Mesendoderm (in vitro differentiated cells): ENCODE data around the gene NTS. TPM values are rescaled to one million over a fixed set of nuclear protein-coding genes. Genes with fewer than 3 reads are reported as not detected.

Experiments used
- DNase-seq: peaks from one replicate; pipeline ENCODE4 v3.0.0; 2013
- H2AK5ac ChIP-seq: 2 replicates; pipeline ENCODE4 v1.6.1; 2013; ENCODE audit warnings: low read length, inconsistent platforms
- H2BK120ac ChIP-seq: 2 replicates; pipeline ENCODE4 v1.6.1; 2013; ENCODE audit warnings: low read depth, mild to moderate bottlenecking, low read length, moderate library complexity, mixed read lengths
- H2BK15ac ChIP-seq: replicated peaks from 2 replicates; pipeline ENCODE4 v1.6.1; 2013; ENCODE audit warnings: low read depth, mild to moderate bottlenecking, moderate library complexity
- H2BK5ac ChIP-seq: 2 replicates; pipeline ENCODE4 v1.6.1; 2013; ENCODE audit warnings: low read length, inconsistent platforms
- H3K18ac ChIP-seq: 2 replicates; pipeline ENCODE4 v1.6.1; 2013; ENCODE audit warnings: mild to moderate bottlenecking, low read length, mixed read lengths
- H3K23ac ChIP-seq: one replicate; pipeline ENCODE4 v1.6.1; 2013; ENCODE audit warnings: low read length
- H3K27ac ChIP-seq: 2 replicates; pipeline ENCODE4 v1.5.1; 2013; ENCODE audit warnings: low read depth, mild to moderate bottlenecking, inconsistent platforms, low read length, moderate library complexity
- H3K27me3 ChIP-seq: 2 replicates; pipeline ENCODE4 v1.6.1; 2013; ENCODE audit warnings: low read length, control low read depth, mild to moderate bottlenecking, inconsistent platforms; ENCODE audit not compliant: insufficient read depth, poor library complexity
- H3K36me3 ChIP-seq: 2 replicates; pipeline ENCODE4 v1.6.1; 2013; ENCODE audit warnings: low read length, inconsistent platforms; ENCODE audit not compliant: control insufficient read depth, insufficient read depth
- H3K4ac ChIP-seq: one replicate; pipeline ENCODE4 v1.6.1; 2013; ENCODE audit warnings: low read depth, mild to moderate bottlenecking, low read length, moderate library complexity
- H3K4me1 ChIP-seq: 2 replicates; pipeline ENCODE4 v1.6.1; 2013; ENCODE audit warnings: low read depth, low read length, inconsistent platforms; ENCODE audit not compliant: control insufficient read depth
- H3K4me2 ChIP-seq: 2 replicates; pipeline ENCODE4 v1.6.1; 2013; ENCODE audit warnings: low read length
- H3K4me3 ChIP-seq: 2 replicates; pipeline ENCODE4 v1.5.1; 2013; ENCODE audit warnings: mild to moderate bottlenecking, low read length
- H3K56ac ChIP-seq: one replicate; pipeline ENCODE4 v1.6.1; 2013; ENCODE audit warnings: low read length
- H3K79me1 ChIP-seq: 2 replicates; pipeline ENCODE4 v1.6.1; 2013; ENCODE audit warnings: low read length, inconsistent platforms
- H3K79me2 ChIP-seq: 2 replicates; pipeline ENCODE4 v1.6.1; 2013; ENCODE audit warnings: mild to moderate bottlenecking, low read length; ENCODE audit not compliant: control insufficient read depth, insufficient read depth
- H3K9ac ChIP-seq: 2 replicates; pipeline ENCODE4 v1.6.1; 2013; ENCODE audit warnings: low read length, inconsistent platforms
- H4K5ac ChIP-seq: one replicate; pipeline ENCODE4 v1.6.1; 2013; ENCODE audit warnings: low read length
- H4K8ac ChIP-seq: one replicate; pipeline ENCODE4 v1.6.1; 2013; ENCODE audit warnings: low read depth, mild to moderate bottlenecking, control low read depth, low read length, moderate library complexity
- WGBS: extraction: QIAGEN DNeasy Blood & Tissue Kit; methylation state at CpG from one replicate; pipeline ENCODE4 v1.1.7; 2013; ENCODE audit warnings: low lambda C conversion rate, missing lambda C conversion rate; ENCODE audit not compliant: insufficient coverage; ENCODE audit errors: extremely low coverage; 5-methylcytosine and 5-hydroxymethylcytosine counted together
- polyA plus RNA-seq, 2 experiments: library from polyadenylated mRNA; stranded (reverse); fragments of 200-250 nt; gene quantifications; one replicate each; pipeline ENCODE4 v1.2.3, GENCODE V29; 2013

The NTS gene, protein sequence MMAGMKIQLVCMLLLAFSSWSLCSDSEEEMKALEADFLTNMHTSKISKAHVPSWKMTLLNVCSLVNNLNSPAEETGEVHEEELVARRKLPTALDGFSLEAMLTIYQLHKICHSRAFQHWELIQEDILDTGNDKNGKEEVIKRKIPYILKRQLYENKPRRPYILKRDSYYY
- 840 TPM for polyA plus RNA-seq (2013, experiment 1 of 2)
- 873 TPM for polyA plus RNA-seq (2013, experiment 2 of 2)

DNA sequence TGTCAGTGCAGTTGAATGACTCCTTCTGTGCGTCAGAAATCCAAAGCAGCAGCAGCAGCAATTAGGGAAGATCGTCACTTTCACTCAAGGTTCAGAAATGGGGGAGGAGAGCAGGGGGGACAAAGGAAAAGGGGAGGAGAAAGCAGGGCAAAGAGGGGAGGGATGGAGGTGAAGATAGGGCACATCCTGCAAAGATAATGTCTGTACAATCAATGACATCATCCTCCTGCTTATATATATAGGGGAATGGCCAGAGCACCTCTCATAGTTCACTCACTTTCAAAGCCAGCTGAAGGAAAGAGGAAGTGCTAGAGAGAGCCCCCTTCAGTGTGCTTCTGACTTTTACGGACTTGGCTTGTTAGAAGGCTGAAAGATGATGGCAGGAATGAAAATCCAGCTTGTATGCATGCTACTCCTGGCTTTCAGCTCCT is at the start of gene NTS:
NTS (plus strand) TSS at position 265 of the 431 bp plus-strand sequence; CDS start at position 374, 109 bp downstream.
- peak; percentile 96 for DNase-seq
- peak within 1 kb of the TSS; percentile 66 for H3K9ac ChIP-seq
- H3K79me2 ChIP-seq: peaks cover 7% of the 10 kb centered on the region
- no peak within 1 kb of the TSS for H4K8ac ChIP-seq
- H2AK5ac ChIP-seq: no peak within 1 kb of the TSS
- H2BK5ac ChIP-seq: no peak within 1 kb of the TSS
- H4K5ac ChIP-seq: no peak within 1 kb of the TSS
- peak within 1 kb of the TSS; percentile 11 for H3K4me2 ChIP-seq
- H3K56ac ChIP-seq: no peak within 1 kb of the TSS
- H3K23ac ChIP-seq: no peak within 1 kb of the TSS
- H3K36me3 ChIP-seq: no peaks in the 10 kb centered on the region
- H2BK15ac ChIP-seq: no peak within 1 kb of the TSS
- no peaks in the 10 kb centered on the region for H3K79me1 ChIP-seq
- H3K4me3 ChIP-seq: peak within 1 kb of the TSS; percentile 47
- no peaks in the 10 kb centered on the region for H3K27me3 ChIP-seq
- WGBS: no CpG with 5 or more reads among the region's 3 CpGs
- no peaks in the 10 kb centered on the region for H3K4me1 ChIP-seq
- H2BK120ac ChIP-seq: no peak within 1 kb of the TSS
- H3K27ac ChIP-seq: no peak within 1 kb of the TSS
- H3K4ac ChIP-seq: no peak within 1 kb of the TSS
- H3K18ac ChIP-seq: peak within 1 kb of the TSS; percentile 51

DNA sequence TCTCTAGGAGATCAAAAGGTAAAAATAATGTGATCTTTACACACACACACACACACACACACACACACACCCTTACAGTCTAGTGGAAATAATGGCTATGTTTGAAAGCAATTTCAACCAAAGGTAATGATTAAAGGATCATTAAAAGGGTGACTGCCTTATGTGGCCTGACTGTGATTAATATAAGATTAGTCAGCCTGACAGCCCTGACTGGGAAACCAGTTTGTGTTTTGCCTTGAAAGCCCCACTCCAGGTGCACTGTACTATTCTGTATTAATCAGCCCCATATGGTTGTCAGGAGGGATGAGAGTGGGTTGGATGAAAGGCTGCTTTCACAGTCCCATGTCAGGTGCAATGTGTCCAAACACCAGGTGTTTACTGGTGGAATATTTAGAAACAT is 48.3 kb upstream of the NTS start:
- H4K5ac ChIP-seq: no peak overlapping the region
- H3K79me1 ChIP-seq: no peaks in the 10 kb centered on the region
- no peak overlapping the region for H2AK5ac ChIP-seq
- no peaks in the 10 kb centered on the region for H3K79me2 ChIP-seq
- DNase-seq: no peak
- H3K4me1 ChIP-seq: no peaks in the 10 kb centered on the region
- no peaks in the 10 kb centered on the region for H3K36me3 ChIP-seq
- no peak overlapping the region for H2BK15ac ChIP-seq
- H3K9ac ChIP-seq: no peak overlapping the region
- H3K4ac ChIP-seq: no peak overlapping the region
- no peak overlapping the region for H3K56ac ChIP-seq
- no peak overlapping the region for H2BK120ac ChIP-seq
- no peak overlapping the region for H4K8ac ChIP-seq
- no peak overlapping the region for H3K4me2 ChIP-seq
- no peak overlapping the region for H3K18ac ChIP-seq
- H3K4me3 ChIP-seq: no peak overlapping the region
- H3K27me3 ChIP-seq: no peaks in the 10 kb centered on the region
- H2BK5ac ChIP-seq: no peak overlapping the region
- H3K27ac ChIP-seq: no peak overlapping the region
- no peak overlapping the region for H3K23ac ChIP-seq

DNA sequence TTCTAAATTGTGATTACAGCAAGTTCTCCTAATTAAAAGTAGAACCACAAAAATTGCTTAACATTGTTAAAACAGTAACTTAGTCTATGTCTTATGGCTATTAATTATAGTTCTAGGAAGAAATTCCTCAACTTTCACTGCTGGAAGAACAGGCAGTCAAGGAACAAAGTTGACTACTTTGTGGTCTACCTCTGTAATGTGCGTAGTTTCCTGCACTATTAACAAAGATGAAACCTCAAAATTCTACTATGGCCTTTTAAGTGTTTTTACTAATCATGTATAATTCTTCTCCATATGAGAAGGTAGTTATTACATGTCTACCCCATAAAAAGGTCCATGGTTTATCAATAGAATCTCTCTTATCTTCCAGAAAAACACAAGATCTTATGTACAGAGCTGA is 45.5 kb upstream of the NTS start:
- Histone ChIP-seq H2BK5ac (no peak overlapping the region), H3K18ac (no peak overlapping the region), H3K9ac (no peak overlapping the region), H3K27me3 (no peaks in the 10 kb centered on the region), H2BK120ac (no peak overlapping the region), H3K36me3 (no peaks in the 10 kb centered on the region), H3K23ac (no peak overlapping the region), H3K79me2 (no peaks in the 10 kb centered on the region), H2AK5ac (no peak overlapping the region), H3K56ac (no peak overlapping the region), H3K4me2 (no peak overlapping the region), H3K27ac (no peak overlapping the region), H4K8ac (no peak overlapping the region), H3K4ac (no peak overlapping the region), H3K79me1 (no peaks in the 10 kb centered on the region), H4K5ac (no peak overlapping the region), H2BK15ac (no peak overlapping the region), H3K4me3 (no peak overlapping the region), H3K4me1 (no peaks in the 10 kb centered on the region)
- DNase-seq: no peak
- WGBS: no CpG with 5 or more reads among the region's 1 CpG

DNA sequence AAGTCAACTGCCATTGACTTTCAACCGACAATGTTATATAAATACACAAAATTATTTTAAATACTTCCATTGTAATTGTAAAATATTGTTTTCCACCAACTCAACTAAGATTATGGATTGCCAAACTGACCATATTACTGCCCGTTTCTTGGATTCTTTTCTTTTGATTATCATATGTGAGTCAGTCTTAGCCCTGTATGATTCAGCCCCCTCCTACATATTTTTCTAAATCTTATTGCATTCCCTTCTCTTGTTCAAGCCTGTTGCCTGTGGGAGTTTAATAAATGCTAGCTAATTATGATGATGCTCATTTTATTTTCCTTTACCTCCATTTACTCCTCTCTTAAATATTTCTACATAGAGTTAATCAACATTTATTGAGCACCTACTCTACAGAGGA is 44.7 kb upstream of the NTS start:
- Histone ChIP-seq H3K56ac (no peak overlapping the region), H2BK5ac (no peak overlapping the region), H3K9ac (no peak overlapping the region), H2AK5ac (no peak overlapping the region), H3K36me3 (no peaks in the 10 kb centered on the region), H4K8ac (no peak overlapping the region), H3K79me2 (no peaks in the 10 kb centered on the region), H2BK15ac (no peak overlapping the region), H3K79me1 (no peaks in the 10 kb centered on the region), H3K27me3 (no peaks in the 10 kb centered on the region), H3K23ac (no peak overlapping the region), H4K5ac (no peak overlapping the region), H2BK120ac (no peak overlapping the region), H3K4ac (no peak overlapping the region), H3K4me2 (no peak overlapping the region), H3K18ac (no peak overlapping the region), H3K4me1 (no peaks in the 10 kb centered on the region), H3K27ac (no peak overlapping the region), H3K4me3 (no peak overlapping the region)
- 100% methylated on average over 1 of the region's 2 CpGs for WGBS
- no peak for DNase-seq

DNA sequence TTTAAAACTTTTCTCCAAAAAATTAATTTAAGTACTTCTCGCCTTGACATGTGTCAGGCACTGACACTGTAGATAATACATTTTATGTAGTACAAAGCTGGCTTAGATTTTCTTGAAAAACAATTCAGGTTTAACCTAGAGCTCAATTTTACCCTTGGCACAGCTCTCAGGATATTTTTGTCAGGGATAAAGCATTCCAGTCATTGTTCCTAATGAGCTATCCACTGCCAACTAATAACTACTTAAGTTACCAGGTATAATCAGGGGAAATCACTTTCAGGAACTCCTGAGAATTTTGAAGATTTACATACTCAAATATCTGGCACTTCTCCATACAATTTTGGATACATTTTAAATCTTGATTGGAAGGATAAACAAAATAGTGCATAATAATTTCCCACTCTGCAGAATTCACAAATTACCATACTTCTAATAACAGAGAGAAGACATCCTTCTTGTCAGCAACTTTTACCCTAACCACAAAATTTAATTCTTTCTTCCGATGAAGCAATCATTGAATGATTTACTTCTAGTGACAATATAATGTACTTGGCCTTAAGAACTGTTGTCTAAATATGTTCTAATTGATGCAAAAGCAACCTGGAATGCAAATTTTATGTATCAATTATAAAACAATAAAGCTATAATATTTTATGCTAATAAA is 42.6 kb upstream of the NTS start:
- no peak for DNase-seq
- WGBS: no CpG with 5 or more reads among the region's 2 CpGs
- Histone ChIP-seq H4K5ac (no peak overlapping the region), H3K27me3 (no peaks in the 10 kb centered on the region), H2BK15ac (no peak overlapping the region), H2BK120ac (no peak overlapping the region), H3K36me3 (no peaks in the 10 kb centered on the region), H3K4me1 (peaks cover 1% of the 10 kb centered on the region), H3K79me1 (no peaks in the 10 kb centered on the region), H2AK5ac (no peak overlapping the region), H3K79me2 (no peaks in the 10 kb centered on the region), H3K9ac (no peak overlapping the region), H3K18ac (no peak overlapping the region), H3K4me3 (no peak overlapping the region), H3K27ac (no peak overlapping the region), H2BK5ac (no peak overlapping the region), H3K4me2 (no peak overlapping the region), H3K4ac (no peak overlapping the region), H3K56ac (no peak overlapping the region), H3K23ac (no peak overlapping the region), H4K8ac (no peak overlapping the region)

DNA sequence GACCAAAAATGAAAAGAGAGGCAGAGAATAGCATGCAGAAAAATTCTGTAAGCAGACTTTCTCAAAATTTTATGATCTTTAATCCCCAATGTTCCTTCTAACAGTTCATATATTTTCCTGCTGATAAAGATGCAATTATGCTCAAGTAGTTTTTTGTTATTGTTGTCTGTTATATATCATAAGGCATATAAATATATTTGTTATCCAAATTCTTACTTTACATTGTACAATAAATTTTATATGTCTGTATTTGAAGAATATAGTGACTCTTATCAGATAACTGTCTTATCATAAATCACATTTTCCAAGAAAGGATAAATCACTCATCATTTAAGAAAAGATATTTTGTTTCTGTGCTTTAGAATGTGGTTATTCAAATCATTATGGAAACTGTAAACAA is 40.5 kb upstream of the NTS start:
- H3K4me1 ChIP-seq: peaks cover 6% of the 10 kb centered on the region
- no peak overlapping the region for H2BK120ac ChIP-seq
- H3K23ac ChIP-seq: no peak overlapping the region
- no peak overlapping the region for H3K56ac ChIP-seq
- no peak overlapping the region for H3K9ac ChIP-seq
- H3K4ac ChIP-seq: no peak overlapping the region
- H3K18ac ChIP-seq: no peak overlapping the region
- H3K27me3 ChIP-seq: no peaks in the 10 kb centered on the region
- H2BK5ac ChIP-seq: no peak overlapping the region
- no peak overlapping the region for H3K4me2 ChIP-seq
- H3K27ac ChIP-seq: no peak overlapping the region
- no peak overlapping the region for H4K5ac ChIP-seq
- no peak for DNase-seq
- no peak overlapping the region for H2BK15ac ChIP-seq
- no peak overlapping the region for H2AK5ac ChIP-seq
- H3K79me2 ChIP-seq: no peaks in the 10 kb centered on the region
- no peak overlapping the region for H3K4me3 ChIP-seq
- no peaks in the 10 kb centered on the region for H3K79me1 ChIP-seq
- H3K36me3 ChIP-seq: no peaks in the 10 kb centered on the region
- no peak overlapping the region for H4K8ac ChIP-seq
